Activated effector memory CD4-positive, alpha-beta T cell treated with Interleukin-2 at 50 U/mL for 16 hours (primary cell): ENCODE data around the gene TMEFF1.

Experiments used
- DNase-seq: peaks from one replicate; pipeline ENCODE4 v3.0.0-alpha.2; 2020

TMEFF1 gene

DNA sequence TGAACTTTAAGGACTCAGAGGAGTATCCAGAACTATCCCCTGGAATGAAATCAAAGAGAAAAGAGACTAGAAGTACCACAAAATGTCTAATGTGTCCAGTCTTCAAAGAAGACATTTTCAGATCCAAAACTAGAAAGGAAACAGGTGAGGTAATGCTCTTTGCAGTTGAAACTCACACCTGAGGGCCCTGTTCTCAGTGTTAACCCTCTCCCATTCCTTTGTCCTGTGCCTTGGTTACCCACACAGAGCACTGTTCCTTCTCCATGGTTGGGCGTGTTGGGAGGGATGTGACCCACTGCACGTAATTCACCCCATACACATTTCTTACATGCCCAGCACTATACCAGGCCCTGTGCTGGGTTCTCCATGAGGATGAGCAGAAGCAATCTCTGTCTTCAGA is 24.7 kb upstream of the TMEFF1 start:
- DNase-seq: no peak

DNA sequence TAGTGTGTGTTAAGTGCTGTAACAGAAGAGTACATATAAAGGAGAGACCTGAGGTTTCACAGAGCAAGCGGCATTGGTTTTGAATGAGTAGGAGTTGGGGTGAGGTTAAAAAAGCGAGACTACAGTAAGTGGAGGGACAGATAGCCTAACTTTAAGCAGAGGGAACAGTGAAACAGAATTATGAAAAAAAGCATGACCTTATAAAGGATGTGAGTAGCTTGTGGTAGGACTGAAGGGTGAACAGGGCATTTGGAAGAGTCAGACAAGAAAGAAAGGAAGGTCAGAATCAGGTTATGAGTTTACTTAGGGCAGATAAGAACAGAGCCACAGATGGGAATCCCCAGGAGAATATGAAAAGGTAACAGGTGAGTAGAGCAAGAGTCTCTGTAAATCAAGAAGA is 23.5 kb upstream of the TMEFF1 start:
- no peak for DNase-seq

DNA sequence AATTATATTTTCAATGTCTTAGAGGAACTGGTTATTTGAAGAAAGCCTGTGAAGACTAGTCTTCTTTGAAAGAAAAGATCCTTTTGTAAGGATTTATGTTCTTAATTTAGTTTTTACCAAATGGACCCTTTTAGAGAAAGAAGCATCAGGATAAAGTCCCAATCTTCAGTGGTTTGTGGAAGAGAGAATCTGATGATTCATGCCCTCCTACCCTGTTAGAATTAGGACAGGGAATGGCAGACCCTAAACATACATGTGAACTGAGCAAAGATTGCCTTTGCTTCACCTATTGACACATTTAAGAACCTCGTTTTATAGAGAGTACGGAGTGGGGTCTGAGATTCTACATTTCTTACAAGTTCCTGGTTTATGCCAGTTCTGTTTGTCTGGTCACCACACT is 20.1 kb upstream of the TMEFF1 start:
- DNase-seq: no peak

DNA sequence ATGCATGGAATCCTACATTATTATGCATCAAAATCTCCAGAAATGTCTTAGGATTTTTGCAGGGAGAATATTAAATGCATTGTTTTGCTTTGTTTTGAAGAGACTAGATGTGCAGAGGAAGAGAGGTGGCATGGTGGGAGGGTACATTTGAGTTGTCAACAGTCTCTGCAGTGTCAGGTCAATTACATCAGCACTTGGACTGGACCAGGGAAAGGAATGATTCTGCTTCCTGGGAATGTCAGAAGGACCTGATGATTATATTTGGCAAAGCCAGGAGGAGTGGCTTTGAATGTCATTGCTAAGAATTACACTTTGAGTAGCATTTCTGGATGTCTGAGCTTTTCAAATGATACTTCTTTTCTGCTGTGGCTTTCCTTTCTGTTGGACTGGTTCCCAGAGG is 17.5 kb upstream of the TMEFF1 start:
- DNase-seq: no peak

DNA sequence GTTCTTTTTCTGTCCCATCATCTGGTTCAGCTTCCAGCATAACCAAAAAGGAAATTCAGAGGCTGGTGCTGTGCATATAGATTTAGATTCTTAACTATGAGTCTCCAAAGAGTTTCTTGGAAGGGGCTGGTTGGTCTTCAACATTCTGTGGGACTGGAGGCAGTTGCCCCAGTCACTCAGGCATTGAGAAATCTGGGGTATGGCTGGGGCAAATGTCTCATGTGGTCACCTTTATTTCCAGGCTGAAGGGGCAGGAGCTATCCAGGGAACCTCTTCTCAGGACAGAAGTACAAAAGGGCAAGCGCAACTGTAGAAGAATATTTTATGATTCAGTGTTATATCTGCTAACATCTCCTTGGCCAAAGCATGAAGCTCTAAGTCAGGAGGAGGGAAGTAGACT is 15.4 kb upstream of the TMEFF1 start:
- no peak for DNase-seq

DNA sequence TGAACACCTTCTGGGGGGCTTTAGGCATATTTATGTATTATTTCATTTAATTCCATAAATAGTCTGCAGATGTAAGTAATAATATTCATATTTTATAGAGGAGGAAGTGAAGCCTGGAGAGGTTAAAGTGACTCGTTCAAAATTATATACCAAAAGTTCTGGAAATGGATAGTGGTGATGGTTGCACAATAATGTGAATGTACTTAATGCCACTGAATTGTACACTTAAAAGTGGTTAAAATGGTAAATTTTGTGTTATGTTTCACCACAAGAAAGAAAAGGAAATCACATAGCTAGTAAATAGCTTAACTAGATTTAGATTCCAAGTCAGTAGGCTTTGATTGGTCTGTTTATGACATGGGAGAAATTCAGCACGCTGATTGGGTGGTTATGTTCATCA is 13.0 kb upstream of the TMEFF1 start:
- DNase-seq: no peak

DNA sequence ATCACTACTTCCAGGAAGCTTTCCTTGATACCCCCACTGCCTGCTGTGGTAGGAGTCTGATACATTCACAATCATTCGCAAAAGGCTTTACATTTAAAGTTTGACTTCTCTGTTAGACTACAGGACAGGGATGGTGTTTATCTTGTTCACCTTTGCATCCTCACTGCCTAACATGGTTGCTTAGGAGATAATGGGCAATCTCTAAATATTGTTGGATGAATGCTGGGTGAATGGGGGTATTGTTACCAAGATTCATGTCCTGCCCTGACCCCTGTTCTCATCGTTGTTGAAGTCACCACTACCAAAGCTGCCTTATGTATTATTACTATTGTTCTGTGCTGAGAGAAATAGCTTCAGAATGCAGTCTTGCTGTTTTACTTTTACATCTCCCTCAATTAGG is 7.7 kb upstream of the TMEFF1 start:
- no peak for DNase-seq

DNA sequence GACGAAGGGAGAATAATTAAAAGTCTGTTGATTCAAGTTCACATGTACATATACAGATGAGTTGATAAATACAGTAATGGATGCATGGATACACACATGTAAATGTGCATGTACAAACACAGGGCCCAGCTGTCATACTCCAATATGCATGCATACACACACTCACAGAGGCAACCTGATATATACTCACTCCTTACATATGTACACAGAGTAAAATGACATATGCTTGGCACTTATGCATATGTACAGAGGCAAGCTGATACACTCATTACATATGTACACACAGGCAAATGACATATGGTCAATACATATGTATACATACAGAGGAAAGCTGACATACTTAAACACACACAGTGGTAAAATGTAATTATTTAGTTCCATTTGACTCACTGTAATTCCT is 7.2 kb upstream of the TMEFF1 start:
- no peak for DNase-seq

DNA sequence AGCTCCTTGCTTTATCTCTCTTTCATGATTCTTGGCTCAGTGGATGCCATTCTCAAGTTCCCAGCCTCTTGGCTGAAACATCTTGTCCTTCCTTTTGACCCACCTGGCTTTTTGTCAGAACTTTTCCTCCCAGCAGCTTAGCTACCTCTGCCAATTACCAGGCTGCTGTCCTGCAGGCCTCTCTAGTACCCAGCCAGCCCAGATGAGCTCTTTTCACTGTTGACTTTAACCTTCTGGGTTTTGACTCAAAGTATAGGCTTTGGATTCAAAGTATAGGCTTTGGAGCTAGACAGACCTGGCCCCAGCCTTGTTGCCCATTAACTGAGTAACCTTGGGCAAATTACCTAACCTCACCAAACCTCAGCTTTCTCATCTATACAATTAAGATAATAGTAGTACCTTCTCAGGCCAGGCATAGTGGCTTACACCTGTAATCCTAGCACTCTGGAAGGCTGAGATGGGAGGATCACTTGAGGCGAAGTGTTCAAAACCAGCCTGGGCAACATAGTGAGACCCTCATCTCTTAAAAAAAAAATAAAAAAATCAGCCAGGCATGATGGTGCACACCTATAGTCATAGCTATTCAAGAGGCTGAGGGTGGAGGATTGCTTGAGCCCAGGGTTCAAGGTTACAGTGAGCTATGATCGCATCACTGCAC is 6.6 kb upstream of the TMEFF1 start:
- no peak for DNase-seq

DNA sequence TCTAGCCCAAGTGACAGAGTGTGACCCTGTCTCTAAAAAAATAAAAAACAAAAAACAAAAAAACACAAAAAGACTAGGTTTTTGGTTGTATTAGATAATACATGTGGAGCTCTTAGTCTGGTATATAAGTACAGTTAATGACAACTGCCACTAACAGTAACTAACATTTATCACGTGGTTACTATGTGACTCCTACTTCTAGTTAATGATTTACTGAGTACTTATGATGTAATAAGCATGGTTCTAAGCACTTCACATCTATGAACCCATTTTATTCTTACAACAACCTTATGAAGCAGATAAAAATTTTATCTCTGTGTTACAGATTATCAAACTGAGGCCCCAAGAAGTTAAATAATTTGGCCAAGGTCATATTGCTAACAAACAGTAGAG is 6.1 kb upstream of the TMEFF1 start:
- DNase-seq: no peak

DNA sequence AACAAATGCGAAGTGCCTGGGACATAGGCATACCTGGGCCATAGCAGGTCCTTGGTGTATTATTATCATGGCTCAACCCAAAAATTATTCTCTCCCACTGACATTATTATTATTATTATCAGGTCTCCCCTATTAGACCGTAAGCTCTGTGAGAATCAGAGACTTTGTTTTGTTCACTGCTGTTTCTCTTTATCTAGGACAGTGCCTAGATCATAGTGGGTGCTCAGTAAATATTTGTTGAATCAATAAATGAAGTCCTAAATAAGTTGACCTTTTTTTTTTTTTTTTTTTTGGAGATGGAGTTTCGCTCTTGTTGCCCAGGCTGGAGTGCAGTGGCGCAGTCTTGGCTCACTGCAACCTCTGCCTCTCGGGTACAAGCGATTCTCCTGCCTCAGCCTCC is 4.9 kb upstream of the TMEFF1 start:
- DNase-seq: no peak

DNA sequence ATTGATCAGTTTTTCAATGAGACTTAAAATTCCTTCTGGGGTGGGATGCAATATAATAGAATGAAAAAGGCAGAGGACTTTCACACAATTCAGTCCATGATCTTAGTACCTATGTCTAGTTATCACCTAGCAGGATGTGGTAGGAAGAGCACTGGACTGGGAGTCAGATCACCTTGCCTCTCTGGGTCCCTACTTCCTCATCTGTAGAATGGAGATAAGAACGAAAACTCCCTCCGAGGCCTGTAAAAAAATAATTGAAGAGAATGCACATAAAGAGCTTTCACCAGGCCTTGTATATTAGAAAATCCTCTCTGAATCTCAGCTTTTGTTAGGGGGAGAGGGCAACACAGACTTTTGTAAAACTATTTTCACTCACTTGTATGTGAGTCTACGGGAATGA is 681 bp upstream of the TMEFF1 start:
- DNase-seq: no peak

DNA sequence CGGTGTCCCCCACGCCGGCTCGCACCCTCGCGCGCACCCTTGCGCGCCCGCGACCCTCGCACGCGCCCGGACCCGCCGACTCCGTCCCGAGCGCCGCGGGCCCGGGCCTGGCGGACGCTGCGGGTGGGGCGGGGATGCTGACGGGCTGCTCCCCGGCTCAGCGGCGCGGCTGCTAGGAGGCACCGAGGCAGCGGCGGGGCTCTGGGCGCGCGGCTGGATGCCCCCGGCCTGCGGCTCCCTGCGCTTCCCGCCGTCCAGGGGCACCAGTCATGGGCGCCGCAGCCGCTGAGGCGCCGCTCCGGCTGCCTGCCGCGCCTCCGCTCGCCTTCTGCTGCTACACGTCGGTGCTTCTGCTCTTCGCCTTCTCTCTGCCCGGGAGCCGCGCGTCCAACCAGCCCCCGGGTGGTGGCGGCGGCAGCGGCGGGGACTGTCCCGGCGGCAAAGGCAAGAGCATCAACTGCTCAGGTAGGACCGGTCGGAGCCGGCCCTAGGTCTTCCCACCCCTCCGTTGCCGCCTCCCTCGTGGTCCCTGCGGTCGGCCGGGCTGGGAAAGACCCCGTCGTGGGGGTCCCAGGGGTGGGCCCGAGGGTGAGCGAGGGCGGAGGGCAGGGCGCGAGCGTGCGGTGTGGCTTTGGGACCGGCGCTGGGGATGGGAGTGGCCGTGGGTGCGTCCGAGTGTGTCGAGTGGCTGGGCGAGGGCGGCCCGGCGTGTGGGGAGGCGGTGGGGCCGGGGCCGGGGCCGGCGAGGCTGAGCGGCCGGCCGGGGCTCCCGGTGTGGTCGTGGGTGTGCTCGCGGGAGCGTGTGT is 530 bp downstream of the TMEFF1 start:
- DNase-seq: no peak

DNA sequence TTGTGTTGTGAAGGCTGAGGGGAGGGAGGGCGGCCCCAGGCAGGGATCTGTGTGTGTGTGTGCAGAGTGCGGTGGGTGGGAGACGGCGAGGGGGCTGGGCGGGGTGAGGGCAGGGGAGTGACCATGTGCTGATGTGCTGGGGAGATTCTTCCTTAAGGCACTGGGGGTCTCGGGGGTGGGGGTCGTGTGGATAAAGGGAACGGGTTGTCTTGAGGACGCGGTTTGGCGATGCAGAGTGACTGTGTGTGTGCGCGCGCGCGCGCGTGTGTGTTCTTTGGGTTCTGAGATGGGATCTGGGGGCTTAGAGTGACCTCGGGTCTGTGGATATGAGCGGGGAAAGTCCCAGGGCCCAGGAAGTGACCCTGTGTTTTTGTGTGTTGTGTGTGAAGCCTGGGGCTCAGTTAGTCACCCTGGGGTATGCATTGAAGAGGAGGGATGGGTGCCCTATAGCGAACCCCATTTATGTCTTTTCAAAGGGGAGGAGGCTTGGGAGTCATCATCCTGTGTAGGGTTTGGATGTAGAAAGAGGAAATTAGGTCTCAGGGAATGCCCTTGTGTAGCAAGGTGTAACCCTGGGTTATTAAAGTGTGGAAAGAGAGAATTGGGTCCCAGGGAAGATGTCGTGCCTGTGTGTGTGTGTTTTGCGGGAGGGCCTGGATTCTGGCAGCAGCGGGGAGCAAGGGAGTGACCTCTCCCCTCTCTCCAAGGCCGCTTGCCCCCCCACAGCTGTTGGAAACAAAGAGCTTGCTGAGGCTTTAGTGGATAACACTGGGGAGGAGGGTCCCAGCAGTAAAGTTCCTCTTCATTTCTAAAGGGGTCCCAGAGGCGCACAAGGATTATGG is 1.4 kb downstream of the TMEFF1 start:
- no peak for DNase-seq

DNA sequence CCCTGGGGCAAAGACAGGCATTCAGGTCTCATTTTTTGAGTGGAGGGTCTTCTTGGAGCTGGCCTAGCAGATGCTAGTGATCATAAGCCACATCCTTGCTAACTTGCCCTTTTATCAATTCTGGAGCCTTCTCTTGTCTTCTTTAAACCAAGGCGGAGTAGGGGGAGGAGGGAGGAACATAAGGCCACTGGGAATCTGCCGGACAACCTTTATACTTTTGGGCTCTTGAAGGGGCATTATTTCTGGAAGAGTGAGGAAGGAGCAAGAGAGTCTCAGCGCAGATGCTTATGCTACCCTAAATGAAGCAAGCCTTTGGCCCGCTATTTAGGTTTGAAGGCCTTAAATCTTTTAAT is 2.0 kb downstream of the TMEFF1 start:
- DNase-seq: no peak

DNA sequence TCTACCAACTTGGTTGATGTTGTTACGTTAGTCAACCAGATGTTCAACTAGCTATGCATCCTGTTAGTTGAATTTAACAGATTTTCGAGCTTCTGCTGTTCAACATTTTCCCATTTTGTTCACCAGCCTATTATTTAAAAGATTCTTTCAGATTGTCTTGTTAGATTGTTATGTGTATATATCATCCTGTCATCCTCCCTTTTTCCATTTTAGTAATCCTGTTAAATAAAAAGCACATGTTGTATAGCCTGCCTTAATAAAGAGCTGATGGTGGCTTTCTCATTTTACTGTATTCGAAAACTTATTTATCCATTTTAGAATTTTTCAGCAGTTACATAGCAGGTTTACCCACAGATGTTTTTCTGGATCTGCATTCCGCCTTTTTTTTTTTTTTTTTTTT is 4.3 kb downstream of the TMEFF1 start:
- DNase-seq: no peak

DNA sequence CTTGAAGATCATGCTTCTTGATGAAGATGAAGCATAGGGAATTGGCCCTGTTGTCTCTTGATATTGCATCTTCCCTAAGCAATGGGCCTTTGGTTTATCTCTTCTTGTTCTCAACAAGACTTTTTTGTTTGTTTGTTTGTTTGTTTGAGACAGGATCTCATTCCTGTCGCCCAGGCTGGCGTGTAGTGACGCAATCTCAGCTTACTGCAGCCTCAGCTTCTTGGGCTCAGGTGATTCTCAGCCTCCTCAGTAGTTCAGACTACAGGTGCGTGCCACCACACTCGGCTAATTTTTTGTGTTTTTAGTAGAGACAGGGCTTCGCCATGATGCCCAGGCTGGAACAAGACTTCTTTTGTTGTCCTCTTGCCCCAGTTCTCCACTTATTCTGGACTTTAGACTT is 5.2 kb downstream of the TMEFF1 start:
- DNase-seq: no peak

DNA sequence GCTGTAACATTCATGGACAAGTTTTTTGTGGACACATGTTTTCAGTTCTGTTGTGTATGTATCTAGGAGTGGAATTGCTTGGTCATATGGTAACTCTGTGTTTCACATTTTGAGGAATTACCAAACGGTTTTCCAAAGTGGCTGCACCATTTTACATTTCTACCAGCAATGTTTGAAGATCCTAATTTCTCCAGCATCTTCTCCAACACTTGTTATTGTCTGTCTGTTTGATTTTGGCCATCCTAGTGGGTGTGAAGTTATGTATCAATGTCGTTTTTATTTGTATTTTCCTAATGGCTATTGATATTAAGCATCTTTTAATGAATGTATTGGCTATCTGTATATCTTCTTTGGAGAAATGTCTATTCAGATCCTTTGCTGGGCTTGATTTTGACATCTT is 6.9 kb downstream of the TMEFF1 start:
- no peak for DNase-seq

DNA sequence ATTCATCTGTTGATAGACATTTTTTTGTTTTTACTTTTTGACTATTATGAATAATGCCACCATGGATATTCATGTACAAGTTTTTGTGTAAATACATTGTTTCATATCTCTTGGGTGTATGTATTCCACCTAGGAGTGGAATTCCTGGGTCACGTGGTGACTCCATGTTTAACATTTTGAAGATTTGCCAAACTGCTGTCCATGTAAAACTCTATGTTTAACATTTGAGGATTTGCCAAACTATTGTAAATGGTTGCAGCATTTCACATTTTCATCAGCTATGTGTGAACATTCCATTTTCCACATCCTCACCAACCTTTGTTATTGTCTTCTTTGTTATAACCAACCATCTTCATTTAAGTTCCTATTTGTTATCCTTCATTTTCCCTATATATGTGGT is 12.2 kb downstream of the TMEFF1 start:
- DNase-seq: no peak

DNA sequence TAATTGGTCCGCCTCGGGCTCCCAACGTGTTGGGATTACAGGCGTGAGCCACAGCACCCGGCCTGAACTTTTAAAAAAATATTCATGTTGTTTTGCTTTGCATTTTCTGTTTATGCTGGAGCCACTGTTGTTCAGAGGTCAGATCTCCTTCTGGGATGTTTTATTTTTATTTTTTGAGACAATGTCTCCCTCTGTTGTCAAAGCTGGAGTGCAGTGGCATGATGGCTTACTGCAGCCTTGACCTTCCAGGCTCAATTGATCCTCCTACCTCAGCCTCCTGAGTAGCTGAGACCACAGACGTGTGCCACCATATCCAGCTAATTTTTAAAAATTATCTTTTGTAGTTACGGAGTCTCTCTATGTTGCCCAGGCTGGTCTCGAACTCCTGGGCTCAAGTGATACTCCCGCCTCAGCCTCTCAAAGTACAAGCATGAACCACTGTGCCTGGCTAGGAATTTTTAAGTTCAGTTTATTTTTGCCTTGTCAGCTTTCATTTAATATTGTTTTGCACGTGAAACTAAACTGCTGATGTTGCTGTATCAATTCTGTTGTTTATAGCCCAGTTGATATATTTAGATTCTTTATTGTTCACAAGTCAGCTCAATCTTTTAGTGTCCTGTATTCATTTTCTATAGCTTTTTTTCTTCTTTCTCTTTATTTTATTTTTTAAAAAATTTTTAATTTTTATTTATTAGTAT is 13.7 kb downstream of the TMEFF1 start:
- no peak for DNase-seq

DNA sequence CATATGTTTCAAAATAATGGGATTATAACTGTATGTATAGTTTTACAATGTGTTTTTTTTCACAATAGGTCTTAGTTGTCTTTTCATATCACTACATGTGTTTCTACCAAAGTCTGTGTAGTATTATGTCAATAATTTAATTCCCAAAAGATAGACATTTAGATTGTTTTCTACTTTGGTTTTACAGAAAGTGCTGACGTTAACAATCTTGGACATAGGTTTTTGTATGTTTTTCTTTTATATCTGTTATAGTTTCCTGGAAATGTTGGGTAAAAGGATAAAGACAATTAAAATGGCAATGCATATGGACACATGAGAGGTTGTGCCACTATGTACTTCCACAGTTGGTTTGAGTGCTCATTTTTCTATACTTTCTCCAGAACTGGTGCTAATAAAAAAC is 15.2 kb downstream of the TMEFF1 start:
- DNase-seq: no peak

DNA sequence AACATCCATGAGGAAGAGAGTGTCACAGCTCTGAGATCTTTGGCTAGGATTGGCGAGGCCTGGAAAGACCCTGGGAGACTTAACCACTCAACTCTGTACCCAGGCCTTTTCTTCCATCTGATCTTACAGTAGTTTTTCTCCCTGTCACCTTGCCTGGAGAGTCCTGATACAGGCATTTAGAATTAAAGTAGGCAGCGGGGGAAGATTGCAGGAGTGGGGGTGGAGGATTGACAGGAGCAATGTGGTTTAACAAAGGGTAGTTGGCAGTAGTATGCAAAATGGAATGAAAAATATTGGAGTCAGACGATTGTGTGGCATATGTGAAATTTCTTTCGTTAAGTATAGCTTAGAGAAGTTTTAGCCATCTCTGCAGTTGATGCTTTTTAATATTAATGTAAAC is 16.9 kb downstream of the TMEFF1 start:
- no peak for DNase-seq

DNA sequence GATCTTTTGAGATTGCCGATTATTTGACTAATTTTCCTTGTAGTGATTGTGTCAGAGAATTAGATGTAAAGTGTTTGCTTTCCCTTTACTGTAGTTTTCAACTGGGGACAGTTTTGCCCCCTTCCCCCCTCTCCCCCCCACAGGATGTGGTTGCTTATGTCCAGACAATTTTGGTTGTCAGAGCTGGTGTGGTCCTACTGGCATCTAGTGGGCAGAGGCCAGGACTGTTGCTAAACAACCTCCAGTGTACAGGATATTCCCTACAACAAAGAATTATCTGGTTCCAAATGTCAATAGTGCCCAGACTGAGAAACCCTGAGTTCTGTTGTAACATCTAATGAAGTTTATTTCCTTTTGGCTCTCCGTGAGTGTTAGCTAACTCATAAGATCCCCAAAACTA is 20.0 kb downstream of the TMEFF1 start:
- no peak for DNase-seq

DNA sequence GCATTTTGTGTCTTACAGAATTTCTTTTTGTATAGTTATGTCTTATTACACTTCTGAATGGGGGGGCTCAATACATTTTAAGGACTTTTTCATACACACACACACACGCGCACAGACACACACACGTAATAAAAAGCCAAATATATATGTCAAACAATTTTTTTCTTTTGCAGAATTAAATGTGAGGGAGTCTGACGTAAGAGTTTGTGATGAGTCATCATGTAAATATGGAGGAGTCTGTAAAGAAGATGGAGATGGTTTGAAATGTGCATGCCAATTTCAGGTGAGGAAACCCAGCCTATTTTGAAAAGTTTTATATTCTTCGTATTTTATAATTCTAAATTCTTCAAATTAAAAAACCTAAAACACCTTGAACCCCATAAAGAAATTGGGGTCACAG is 25.6 kb downstream of the TMEFF1 start:
- DNase-seq: no peak
